Kidney (tissue), 14 donors: ENCODE results near the gene DUSP12. TPM values are rescaled to one million over a fixed set of nuclear protein-coding genes. Genes with fewer than 3 reads are reported as not detected.

Experiments
- DNase-seq, 5 donors: peaks; one replicate each; pipeline ENCODE4 v3.0.0-alpha.2; 2013 to 2020
- FAIRE-seq: peaks from 2 replicates; lab custom pipeline; 2012; peaks lifted over from hg19 to GRCh38; lab: Jason Lieb, UNC
- H3K27ac ChIP-seq, 2 donors: one replicate each; pipeline ENCODE4 v1.7.0; 2013; ENCODE audit warnings: low read depth in 2 of 2, low read length in 2 of 2, inconsistent platforms in 1 of 2
- H3K27me3 ChIP-seq: one replicate; pipeline ENCODE4 v1.7.1; 2013; ENCODE audit warnings: low read length, inconsistent platforms; ENCODE audit not compliant: control insufficient read depth, insufficient read depth
- H3K36me3 ChIP-seq, 3 donors: one replicate each; pipeline versions ENCODE4 v1.7.0 to v1.7.1; 2013; ENCODE audit warnings: low read length in 3 of 3, control low read depth in 1 of 3, inconsistent platforms in 1 of 3; ENCODE audit not compliant: insufficient read depth in 3 of 3, control insufficient read depth in 2 of 3
- H3K4me1 ChIP-seq, 3 donors: one replicate each; pipeline versions ENCODE4 v1.7.0 to v1.7.1; 2013; ENCODE audit warnings: low read length in 3 of 3, inconsistent platforms in 1 of 3, low read depth in 1 of 3; ENCODE audit not compliant: control insufficient read depth in 2 of 3, insufficient read depth in 2 of 3
- H3K4me3 ChIP-seq, 3 donors: one replicate each; pipeline versions ENCODE4 v1.7.0 to v1.8.1; 2013; ENCODE audit warnings: low read length in 3 of 3, control low read depth in 1 of 3, inconsistent platforms in 1 of 3
- H3K9ac ChIP-seq, 3 donors: one replicate each; pipeline versions ENCODE4 v1.7.0 to v1.7.1; 2013; ENCODE audit warnings: low read length in 3 of 3, control low read depth in 1 of 3, inconsistent platforms in 1 of 3
- H3K9me3 ChIP-seq, 3 donors: one replicate each; pipeline versions ENCODE4 v1.7.0 to v1.7.1; 2013; ENCODE audit warnings: low read length in 3 of 3, control low read depth in 1 of 3, inconsistent platforms in 1 of 3; ENCODE audit not compliant: control insufficient read depth in 2 of 3, insufficient read depth in 1 of 3
- intact Hi-C: fragments of 100-400 bp; cut with DNase I; formaldehyde crosslinking; loops from one replicate; pipeline ENCODE4 v1.11.1; 2022
- polyA plus RNA-seq: library from polyadenylated mRNA; stranded (reverse); fragments of 350-450 nt; fragmentation: Illumina TruSeq; extraction: RNeasy Lipid Tissue Mini Kit (QIAGEN cat#74804); gene quantifications from one replicate; pipeline ENCODE4 v1.2.3, GENCODE V29; 2014; ENCODE audit warnings: low read depth, low replicate concordance; ENCODE audit not compliant: insufficient read depth
- total RNA-seq: library from RNA; stranded (reverse); fragmentation: NEBNext Ultra II Directional; extraction: Animal tissue kit (Norgen Biotek cat#: 25700); gene quantifications from one replicate; pipeline ENCODE4 v1.2.1, GENCODE V29; 2021
- TF ChIP-seq, protein P1 (sequence below): IDR thresholded peaks from 3 replicates; pipeline ENCODE4 v1.5.1; 2012; ENCODE audit warnings: mild to moderate bottlenecking, moderate library complexity, borderline replicate concordance; ENCODE audit not compliant: insufficient read depth; ENCODE audit errors: extremely low read depth
- donor health status: control.
- donor health status: control.
- donor health status: control.
- donor health status: control.
- donor health status: control.
- donor health status: DM: yes; HTN: yes; CAD: no.
- donor health status: Normal renal cell carcinoma (clear cell type).

DUSP12 gene
- total and polyA plus RNA-seq, 2 donors from 2014 or later = 17.9 to 21.3 TPM

DNA sequence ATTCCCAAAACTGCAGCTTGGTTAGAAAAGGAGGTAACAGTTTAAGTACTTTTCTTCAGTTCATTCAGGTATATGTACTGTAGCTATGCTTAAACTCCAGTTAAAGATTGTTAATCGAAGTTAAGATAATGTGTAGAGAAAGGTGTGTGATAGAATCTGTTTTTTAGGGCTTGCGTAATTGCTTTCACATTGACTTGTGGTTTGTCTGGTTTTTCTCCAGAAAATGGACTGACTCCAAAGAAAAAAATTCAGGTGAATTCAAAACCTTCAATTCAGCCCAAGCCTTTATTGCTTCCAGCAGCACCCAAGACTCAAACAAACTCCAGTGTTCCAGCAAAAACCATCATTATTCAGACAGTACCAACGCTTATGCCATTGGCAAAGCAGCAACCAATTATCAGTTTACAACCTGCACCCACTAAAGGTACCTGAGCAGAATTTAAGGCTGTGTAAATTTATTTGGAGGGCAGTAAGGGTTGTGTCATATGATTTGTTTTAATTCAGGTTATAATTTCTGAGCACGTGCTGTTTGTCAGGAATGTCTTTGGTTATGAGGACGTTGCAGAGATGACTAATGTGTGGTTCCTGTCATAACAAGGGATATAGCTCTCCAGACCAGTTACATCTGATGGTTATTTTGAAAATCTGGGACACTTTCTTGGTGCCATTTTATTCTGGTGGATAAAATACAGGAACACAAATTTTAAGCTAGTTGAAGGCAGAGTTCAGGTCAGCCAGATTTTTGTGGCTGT lies 42.5 kb downstream of the DUSP12 start:
- Histone ChIP-seq H3K27ac (no peak overlapping the region), H3K9ac (no peak overlapping the region), H3K27me3 (no peaks in the 10 kb centered on the region), H3K4me3 (no peak overlapping the region), H3K36me3 (peaks cover 8 to 34% (median 13%) of the 10 kb centered on the region in 3 donors), H3K4me1 (no peaks in the 10 kb centered on the region), H3K9me3 (no peaks in the 10 kb centered on the region)
- FAIRE-seq (no peak), DNase-seq (no peak)
- TF ChIP-seq, protein P1, sequence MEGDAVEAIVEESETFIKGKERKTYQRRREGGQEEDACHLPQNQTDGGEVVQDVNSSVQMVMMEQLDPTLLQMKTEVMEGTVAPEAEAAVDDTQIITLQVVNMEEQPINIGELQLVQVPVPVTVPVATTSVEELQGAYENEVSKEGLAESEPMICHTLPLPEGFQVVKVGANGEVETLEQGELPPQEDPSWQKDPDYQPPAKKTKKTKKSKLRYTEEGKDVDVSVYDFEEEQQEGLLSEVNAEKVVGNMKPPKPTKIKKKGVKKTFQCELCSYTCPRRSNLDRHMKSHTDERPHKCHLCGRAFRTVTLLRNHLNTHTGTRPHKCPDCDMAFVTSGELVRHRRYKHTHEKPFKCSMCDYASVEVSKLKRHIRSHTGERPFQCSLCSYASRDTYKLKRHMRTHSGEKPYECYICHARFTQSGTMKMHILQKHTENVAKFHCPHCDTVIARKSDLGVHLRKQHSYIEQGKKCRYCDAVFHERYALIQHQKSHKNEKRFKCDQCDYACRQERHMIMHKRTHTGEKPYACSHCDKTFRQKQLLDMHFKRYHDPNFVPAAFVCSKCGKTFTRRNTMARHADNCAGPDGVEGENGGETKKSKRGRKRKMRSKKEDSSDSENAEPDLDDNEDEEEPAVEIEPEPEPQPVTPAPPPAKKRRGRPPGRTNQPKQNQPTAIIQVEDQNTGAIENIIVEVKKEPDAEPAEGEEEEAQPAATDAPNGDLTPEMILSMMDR = no peak
- intact Hi-C loops = loop anchor here (5.0 kb wide), 1 partner anchor 240 kb away; no protein-coding TSS in a partner anchor

- H3K36me3 ChIP-seq = peaks cover 10 to 38% (median 12%) of the 10 kb centered on the region in 3 donors
- TF ChIP-seq, protein P1 = peak; percentile 45
- H3K4me1 ChIP-seq = no peaks in the 10 kb centered on the region
- H3K27me3 ChIP-seq = no peaks in the 10 kb centered on the region
- no peak overlapping the region for H3K27ac ChIP-seq
- H3K9ac ChIP-seq = no peak overlapping the region
- DNase-seq (peak in 2 of 5 donors; percentile 75 to 76), FAIRE-seq (peak; percentile 94)
- no peak overlapping the region for H3K4me3 ChIP-seq
- intact Hi-C loops = loop anchor here (5.0 kb wide), 1 partner anchor 240 kb away; no protein-coding TSS in a partner anchor
- H3K9me3 ChIP-seq = no peaks in the 10 kb centered on the region
Observed at GRCh38 chr1:161792740-161793139, 43.2 kb downstream of the DUSP12 start.

DNA sequence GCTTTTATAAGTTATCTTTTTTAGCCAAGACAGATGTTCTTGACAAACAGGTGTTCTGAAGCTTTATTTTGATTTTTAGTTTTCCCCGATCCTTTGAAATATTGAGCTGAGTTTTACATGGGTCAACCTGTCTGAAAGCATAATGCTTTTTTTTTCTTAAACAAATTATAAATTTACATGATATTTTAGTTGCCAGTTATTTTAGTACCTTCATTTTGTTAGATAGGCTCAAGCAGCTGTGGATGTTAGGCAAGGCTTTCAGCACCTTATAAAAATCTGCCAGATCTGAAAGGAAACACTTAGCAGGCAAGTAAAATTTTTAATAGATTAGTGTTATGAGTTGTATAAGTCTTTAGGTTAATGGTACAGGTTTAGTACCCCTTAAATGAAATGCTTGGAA lies 50.2 kb downstream of the DUSP12 start:
- H3K27ac ChIP-seq = no peak overlapping the region
- intact Hi-C loops = no loop called here
- H3K4me3 ChIP-seq = no peak overlapping the region
- no peak for FAIRE-seq
- no peak overlapping the region for H3K9ac ChIP-seq
- H3K9me3 ChIP-seq = no peaks in the 10 kb centered on the region
- no peak for DNase-seq
- TF ChIP-seq, protein P1 = no peak
- H3K4me1 ChIP-seq = no peaks in the 10 kb centered on the region
- H3K27me3 ChIP-seq = no peaks in the 10 kb centered on the region
- H3K36me3 ChIP-seq = peaks cover 5 to 11% (median 5%) of the 10 kb centered on the region in 3 donors
